ENCODE measurements around the gene TGFBR3L.

DNA sequence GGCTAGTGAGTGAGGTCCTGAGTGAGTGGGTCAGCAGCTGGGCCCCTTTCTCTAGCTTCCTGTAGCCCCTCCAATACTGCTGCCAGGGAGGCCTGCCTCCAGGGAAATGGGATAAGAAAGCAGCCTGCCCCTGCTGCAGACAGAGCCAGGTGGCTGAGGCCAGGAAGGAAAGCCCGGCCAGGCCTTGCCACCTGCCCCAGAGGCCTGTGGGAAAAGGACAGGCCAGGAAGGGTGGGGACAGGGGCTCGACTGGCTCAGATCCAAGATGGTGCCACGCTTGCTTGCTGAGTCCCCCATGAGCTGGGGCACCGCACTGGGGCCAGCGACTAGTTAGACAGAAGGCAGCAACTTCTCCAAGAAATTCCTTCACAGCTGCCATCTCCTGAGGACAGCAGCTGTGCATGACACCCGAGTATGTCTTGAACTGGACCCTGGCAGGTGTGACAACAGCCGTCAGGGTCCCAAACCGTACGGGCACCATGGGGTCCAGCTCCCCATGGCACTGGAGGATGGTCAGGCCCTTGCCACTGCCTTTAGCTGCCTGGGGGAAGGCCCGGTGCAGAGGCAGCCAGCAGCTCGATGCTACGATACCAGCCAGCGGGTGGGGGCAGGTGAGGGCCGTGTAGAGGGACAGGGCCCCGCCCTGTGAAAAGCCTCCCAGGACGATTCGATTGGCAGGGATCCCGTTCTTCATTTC is 35.4 kb upstream of the TGFBR3L start:
- TF ChIP-seq CTCF (conservative IDR thresholded peaks at IDR 0.05; ENCODE audit: low read depth in 2 of 2): no peak
- no peak for TF ChIP-seq POLR2AphosphoS5 (IDR thresholded peaks at IDR 0.05; ENCODE audit: low read depth)
- TF ChIP-seq, protein P1, sequence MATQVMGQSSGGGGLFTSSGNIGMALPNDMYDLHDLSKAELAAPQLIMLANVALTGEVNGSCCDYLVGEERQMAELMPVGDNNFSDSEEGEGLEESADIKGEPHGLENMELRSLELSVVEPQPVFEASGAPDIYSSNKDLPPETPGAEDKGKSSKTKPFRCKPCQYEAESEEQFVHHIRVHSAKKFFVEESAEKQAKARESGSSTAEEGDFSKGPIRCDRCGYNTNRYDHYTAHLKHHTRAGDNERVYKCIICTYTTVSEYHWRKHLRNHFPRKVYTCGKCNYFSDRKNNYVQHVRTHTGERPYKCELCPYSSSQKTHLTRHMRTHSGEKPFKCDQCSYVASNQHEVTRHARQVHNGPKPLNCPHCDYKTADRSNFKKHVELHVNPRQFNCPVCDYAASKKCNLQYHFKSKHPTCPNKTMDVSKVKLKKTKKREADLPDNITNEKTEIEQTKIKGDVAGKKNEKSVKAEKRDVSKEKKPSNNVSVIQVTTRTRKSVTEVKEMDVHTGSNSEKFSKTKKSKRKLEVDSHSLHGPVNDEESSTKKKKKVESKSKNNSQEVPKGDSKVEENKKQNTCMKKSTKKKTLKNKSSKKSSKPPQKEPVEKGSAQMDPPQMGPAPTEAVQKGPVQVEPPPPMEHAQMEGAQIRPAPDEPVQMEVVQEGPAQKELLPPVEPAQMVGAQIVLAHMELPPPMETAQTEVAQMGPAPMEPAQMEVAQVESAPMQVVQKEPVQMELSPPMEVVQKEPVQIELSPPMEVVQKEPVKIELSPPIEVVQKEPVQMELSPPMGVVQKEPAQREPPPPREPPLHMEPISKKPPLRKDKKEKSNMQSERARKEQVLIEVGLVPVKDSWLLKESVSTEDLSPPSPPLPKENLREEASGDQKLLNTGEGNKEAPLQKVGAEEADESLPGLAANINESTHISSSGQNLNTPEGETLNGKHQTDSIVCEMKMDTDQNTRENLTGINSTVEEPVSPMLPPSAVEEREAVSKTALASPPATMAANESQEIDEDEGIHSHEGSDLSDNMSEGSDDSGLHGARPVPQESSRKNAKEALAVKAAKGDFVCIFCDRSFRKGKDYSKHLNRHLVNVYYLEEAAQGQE (IDR thresholded peaks at IDR 0.05; ENCODE audit: unreplicated experiment): no peak
- no peak for TF ChIP-seq STAT1 (IDR thresholded peaks at IDR 0.05; ENCODE audit: unreplicated experiment)
- TF ChIP-seq CREB1 (CRISPR knock-in tag; IDR thresholded peaks at IDR 0.05; ENCODE audit: low read depth): no peak
- no peak for TF ChIP-seq EZH2 (IDR thresholded peaks at IDR 0.05; ENCODE audit: low read depth, unreplicated experiment)
- TF ChIP-seq ZNF331 (CRISPR knock-in tag; IDR thresholded peaks at IDR 0.05; ENCODE audit: low read depth): no peak
- no peak for TF ChIP-seq JUNB (IDR thresholded peaks at IDR 0.05; ENCODE audit: unreplicated experiment)
- TF ChIP-seq EZH2phosphoT487 (IDR thresholded peaks at IDR 0.05; ENCODE audit: unreplicated experiment): no peak

Measured in GM23338 (cell line).